GM12874 (cell line): Measurements from ENCODE around the gene LUM.

ENCODE experiments used
- CTCF ChIP-seq: IDR thresholded peaks from 2 replicates; pipeline ENCODE4 v1.5.1; 2011; ENCODE audit warnings: low read depth, mild to moderate bottlenecking, control low read depth, low read length, moderate library complexity; ENCODE audit not compliant: insufficient read depth

Gene LUM

GRCh38 chr12:91100906-91101305, 10.4 kb downstream of the LUM start:
- TF ChIP-seq CTCF = no peak

GRCh38 chr12:91099836-91100235, 11.5 kb downstream of the LUM start:
- TF ChIP-seq CTCF = no peak

- no peak for TF ChIP-seq CTCF
These were observed 12.0 kb downstream of the LUM start for GRCh38 chr12:91099341-91099740.

- no peak for TF ChIP-seq CTCF
These were observed 12.4 kb downstream of the LUM start for GRCh38 chr12:91098941-91099340.

- TF ChIP-seq CTCF = no peak
These were observed 12.8 kb downstream of the LUM start for GRCh38 chr12:91098461-91098860.

- no peak for TF ChIP-seq CTCF
These were observed 16.3 kb downstream of the LUM start for GRCh38 chr12:91094957-91095356.

GRCh38 chr12:91094032-91094662, 17.1 kb downstream of the LUM start:
- no peak for TF ChIP-seq CTCF
